Stimulated activated CD8-positive, alpha-beta memory T cell treated with anti-CD3 and anti-CD28 coated beads, Interleukin-12 subunit alpha, Interleukin-12 subunit beta, amount 100 ng/mL, for 4 hours (primary cell): Measurements from ENCODE around the gene RAP1GAP2.

Experiments used
- DNase-seq: peaks from one replicate; pipeline ENCODE4 v3.0.0-alpha.2; 2020; ENCODE audit warnings: low read depth

The RAP1GAP2 gene

GRCh38 chr17:2853283-2854142 is 57.3 kb downstream of the RAP1GAP2 start:
- DNase-seq, result no peak

GRCh38 chr17:2854143-2855055 is 58.2 kb downstream of the RAP1GAP2 start:
- no peak for DNase-seq

- no peak for DNase-seq
These were observed 58.9 kb downstream of the RAP1GAP2 start for GRCh38 chr17:2855063-2855600.

- no peak for DNase-seq
These were observed 60.5 kb downstream of the RAP1GAP2 start for GRCh38 chr17:2856727-2857126.

- DNase-seq, result no peak
These were observed 63.8 kb downstream of the RAP1GAP2 start for GRCh38 chr17:2860045-2860444.

GRCh38 chr17:2860883-2861282 is 64.6 kb downstream of the RAP1GAP2 start:
- no peak for DNase-seq

- no peak for DNase-seq
These were observed 66.0 kb downstream of the RAP1GAP2 start for GRCh38 chr17:2862197-2862596.

GRCh38 chr17:2863204-2863603 is 67.0 kb downstream of the RAP1GAP2 start:
- no peak for DNase-seq

GRCh38 chr17:2865228-2865627 is 69.0 kb downstream of the RAP1GAP2 start:
- no peak for DNase-seq

- DNase-seq, result no peak
These were observed 71.5 kb downstream of the RAP1GAP2 start for GRCh38 chr17:2867441-2868424.

GRCh38 chr17:2869604-2870003 is 73.4 kb downstream of the RAP1GAP2 start:
- DNase-seq, result no peak

GRCh38 chr17:2871205-2871604 is 75.0 kb downstream of the RAP1GAP2 start:
- DNase-seq, result no peak

- DNase-seq, result no peak
These were observed 75.5 kb downstream of the RAP1GAP2 start for GRCh38 chr17:2871720-2872119.

GRCh38 chr17:2872282-2872681 is 76.0 kb downstream of the RAP1GAP2 start:
- no peak for DNase-seq

- DNase-seq, result no peak
These were observed 78.0 kb downstream of the RAP1GAP2 start for GRCh38 chr17:2874189-2874686.

GRCh38 chr17:2875608-2876007 is 79.4 kb downstream of the RAP1GAP2 start:
- DNase-seq, result no peak

- DNase-seq, result no peak
These were observed 80.2 kb downstream of the RAP1GAP2 start for GRCh38 chr17:2876467-2876866.

- DNase-seq, result no peak
These were observed 82.6 kb downstream of the RAP1GAP2 start for GRCh38 chr17:2878751-2879254.

- no peak for DNase-seq
These were observed 83.8 kb downstream of the RAP1GAP2 start for GRCh38 chr17:2880050-2880449.

GRCh38 chr17:2881295-2881694 is 85.1 kb downstream of the RAP1GAP2 start:
- no peak for DNase-seq
